HG03520 (cell line): ENCODE data around the gene IRAK2.
"Not testable (repeated sequence)": the region's sequence is repeated elsewhere in the genome, so short reads cannot be mapped to it uniquely, and the experiment has no call there.

Source experiments
- ATAC-seq: cut with Tn5 transposase; IDR thresholded peaks from one replicate; pipeline ENCODE4 v1.9.1; 2021; ENCODE audit warnings: mild to moderate bottlenecking, moderate library complexity; ENCODE audit not compliant: unreplicated experiment

IRAK2 gene

GRCh38 chr3:10164546-10165393 lies at the start of gene IRAK2:
IRAK2 (plus strand) TSS chr3:10164919; CDS start chr3:10164955, 36 bp downstream.
- peak; percentile 76 for ATAC-seq

GRCh38 chr3:10115326-10116137 lies 49.2 kb upstream of the IRAK2 start, which contains the start of gene BRK1:
BRK1 (plus strand) TSS chr3:10115675; CDS start chr3:10115702, 27 bp downstream.
- peak; percentile 94 for ATAC-seq

- ATAC-seq: no peak
Observed at GRCh38 chr3:10116138-10116460, 48.6 kb upstream of the IRAK2 start.

- ATAC-seq: no peak
Observed at GRCh38 chr3:10116928-10117327, 47.8 kb upstream of the IRAK2 start.

GRCh38 chr3:10119376-10119775 lies 45.3 kb upstream of the IRAK2 start:
- ATAC-seq: no peak

- no peak for ATAC-seq
Observed at GRCh38 chr3:10121064-10121463, 43.7 kb upstream of the IRAK2 start.

GRCh38 chr3:10122724-10123123 lies 42.0 kb upstream of the IRAK2 start:
- ATAC-seq: no peak

- ATAC-seq: not testable (repeated sequence)
Observed at GRCh38 chr3:10135872-10136271, 28.8 kb upstream of the IRAK2 start.

GRCh38 chr3:10136426-10137005 lies 28.2 kb upstream of the IRAK2 start:
- ATAC-seq: no peak

- ATAC-seq: no peak
Observed at GRCh38 chr3:10137178-10137577, 27.5 kb upstream of the IRAK2 start.

GRCh38 chr3:10140996-10141546 lies 23.6 kb upstream of the IRAK2 start:
- no peak for ATAC-seq

- no peak for ATAC-seq
Observed at GRCh38 chr3:10142707-10143560, 21.8 kb upstream of the IRAK2 start.

GRCh38 chr3:10145685-10146084 lies 19.0 kb upstream of the IRAK2 start:
- ATAC-seq: no peak

GRCh38 chr3:10149226-10149625 lies 15.5 kb upstream of the IRAK2 start:
- no peak for ATAC-seq

- no peak for ATAC-seq
Observed at GRCh38 chr3:10150987-10151386, 13.7 kb upstream of the IRAK2 start.

- no peak for ATAC-seq
Observed at GRCh38 chr3:10154335-10155122, 10.2 kb upstream of the IRAK2 start.

- no peak for ATAC-seq
Observed at GRCh38 chr3:10155123-10155472, 9.6 kb upstream of the IRAK2 start.

- no peak for ATAC-seq
Observed at GRCh38 chr3:10155658-10156057, 9.1 kb upstream of the IRAK2 start.

GRCh38 chr3:10157031-10157430 lies 7.7 kb upstream of the IRAK2 start:
- ATAC-seq: no peak

- ATAC-seq: not testable (repeated sequence)
Observed at GRCh38 chr3:10158555-10158954, 6.2 kb upstream of the IRAK2 start.
